ENCODE results near the gene FAR2.

DNA sequence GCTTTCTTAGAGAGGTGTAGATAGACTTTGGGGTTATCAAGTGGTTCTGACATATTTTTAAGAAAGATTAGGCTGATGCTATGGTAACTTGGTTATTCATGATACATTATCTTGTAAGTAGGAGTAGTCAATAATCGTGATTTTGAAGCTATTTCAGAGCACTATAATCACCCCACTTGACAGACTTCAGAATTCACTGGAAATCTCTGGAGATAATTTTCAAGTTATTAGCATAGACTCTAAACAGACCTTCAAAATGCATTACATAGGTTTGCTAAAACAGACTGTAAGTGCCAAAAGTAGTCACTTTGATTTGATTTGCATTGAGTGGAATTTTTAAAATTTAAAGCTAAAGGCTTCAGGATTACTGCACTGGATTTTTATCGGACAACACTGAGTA lies 157.6 kb downstream of the FAR2 start:
- TF ChIP-seq, protein P1, sequence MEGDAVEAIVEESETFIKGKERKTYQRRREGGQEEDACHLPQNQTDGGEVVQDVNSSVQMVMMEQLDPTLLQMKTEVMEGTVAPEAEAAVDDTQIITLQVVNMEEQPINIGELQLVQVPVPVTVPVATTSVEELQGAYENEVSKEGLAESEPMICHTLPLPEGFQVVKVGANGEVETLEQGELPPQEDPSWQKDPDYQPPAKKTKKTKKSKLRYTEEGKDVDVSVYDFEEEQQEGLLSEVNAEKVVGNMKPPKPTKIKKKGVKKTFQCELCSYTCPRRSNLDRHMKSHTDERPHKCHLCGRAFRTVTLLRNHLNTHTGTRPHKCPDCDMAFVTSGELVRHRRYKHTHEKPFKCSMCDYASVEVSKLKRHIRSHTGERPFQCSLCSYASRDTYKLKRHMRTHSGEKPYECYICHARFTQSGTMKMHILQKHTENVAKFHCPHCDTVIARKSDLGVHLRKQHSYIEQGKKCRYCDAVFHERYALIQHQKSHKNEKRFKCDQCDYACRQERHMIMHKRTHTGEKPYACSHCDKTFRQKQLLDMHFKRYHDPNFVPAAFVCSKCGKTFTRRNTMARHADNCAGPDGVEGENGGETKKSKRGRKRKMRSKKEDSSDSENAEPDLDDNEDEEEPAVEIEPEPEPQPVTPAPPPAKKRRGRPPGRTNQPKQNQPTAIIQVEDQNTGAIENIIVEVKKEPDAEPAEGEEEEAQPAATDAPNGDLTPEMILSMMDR (IDR thresholded peaks at IDR 0.05), result no peak
- TF ChIP-seq POLR2AphosphoS5 (IDR thresholded peaks at IDR 0.05), result no peak
- no peak for TF ChIP-seq POLR2A (IDR thresholded peaks at IDR 0.05)
- no peak for TF ChIP-seq EP300 (IDR thresholded peaks at IDR 0.05)
